Measurements from ENCODE around the gene DPP3. TPM values are rescaled to one million over a fixed set of nuclear protein-coding genes. Genes with fewer than 3 reads are reported as not detected.
A peak's percentile ranks its signal among the peaks of the same experiment; 100 is the strongest.
"Not testable (repeated sequence)": the region's sequence is repeated elsewhere in the genome, so short reads cannot be mapped to it uniquely, and the experiment has no call there.

DPP3 gene
- total and polyA plus RNA-seq, 12 donors = 23.6 to 70.9 (median 33.5) TPM

- WGBS, 4 donors = 86 to 90% (median 89%) methylated on average over 4 of the region's 4 CpGs
- no peak overlapping the region for H3K4me3 ChIP-seq
- DNase-seq = no peak
- intact Hi-C loops (cut with DNase I) = loop anchor here in 1 of 2 donors (10.0 kb wide), 1 partner anchor 57 kb away; the partner anchor contains the start of gene DPP3
- peaks cover 0 to 18% of the 10 kb centered on the region in 2 donors for H3K36me3 ChIP-seq (replicated peaks in 1 of 2)
- peaks cover 10 to 18% of the 10 kb centered on the region in 2 donors for H3K4me1 ChIP-seq (replicated peaks in 1 of 2)
- no peaks in the 10 kb centered on the region for H3K27me3 ChIP-seq
- H3K27ac ChIP-seq = no peak overlapping the region
- no peak for TF ChIP-seq CTCF (IDR thresholded peaks at IDR 0.05)
- no peak for TF ChIP-seq POLR2A (IDR thresholded peaks at IDR 0.05)
- H3K9me3 ChIP-seq (replicated peaks in 1 of 3) = no peaks in the 10 kb centered on the region
These were observed 61.7 kb downstream of the DPP3 start for GRCh38 chr11:66541892-66542291.

- DNase-seq = no peak
- H3K4me1 ChIP-seq (replicated peaks in 1 of 2) = peaks cover 10 to 18% of the 10 kb centered on the region in 2 donors
- no peak overlapping the region for H3K27ac ChIP-seq
- TF ChIP-seq CTCF (IDR thresholded peaks at IDR 0.05) = no peak
- TF ChIP-seq POLR2A (IDR thresholded peaks at IDR 0.05) = no peak
- peaks cover 0 to 18% of the 10 kb centered on the region in 2 donors for H3K36me3 ChIP-seq (replicated peaks in 1 of 2)
- intact Hi-C loops (cut with DNase I) = loop anchor here in 1 of 2 donors (10.0 kb wide), 1 partner anchor 58 kb away; the partner anchor contains the start of gene DPP3
- H3K27me3 ChIP-seq = no peaks in the 10 kb centered on the region
- H3K9me3 ChIP-seq (replicated peaks in 1 of 3) = no peaks in the 10 kb centered on the region
- WGBS, 4 donors = 85 to 89% (median 86%) methylated on average over 10 of the region's 10 CpGs
- H3K4me3 ChIP-seq = no peak overlapping the region
These were observed 62.1 kb downstream of the DPP3 start for GRCh38 chr11:66542362-66542761.

GRCh38 chr11:66543263-66544107, 63.3 kb downstream of the DPP3 start:
- Histone ChIP-seq H3K27ac (peak overlapping the region in 2 of 5 donors; percentile 35 to 49), H3K27me3 (no peaks in the 10 kb centered on the region), H3K4me1 (replicated peaks in 1 of 2) (peaks cover 10 to 18% of the 10 kb centered on the region in 2 donors), H3K9me3 (replicated peaks in 1 of 3) (no peaks in the 10 kb centered on the region), H3K36me3 (replicated peaks in 1 of 2) (peaks cover 0 to 18% of the 10 kb centered on the region in 2 donors), H3K4me3 (no peak overlapping the region)
- 44 to 79% (median 50%) methylated on average over 8 to 26 of the region's 26 CpGs for WGBS, 4 donors
- DNase-seq = peak in 6 of 7 donors; percentile 36 to 85 (median 46)
- TF ChIP-seq CTCF (IDR thresholded peaks at IDR 0.05) (peak in 3 of 6 experiments; percentile 15 to 46 (median 45)), POLR2A (IDR thresholded peaks at IDR 0.05) (no peak)
- intact Hi-C loops (cut with DNase I) = loop anchor here in 1 of 2 donors (10.0 kb wide), 1 partner anchor 59 kb away; the partner anchor contains the start of gene DPP3

- DNase-seq; H3K27ac ChIP-seq; H3K36me3 ChIP-seq (replicated peaks in 1 of 2); H3K9me3 ChIP-seq (replicated peaks in 1 of 3); H3K27me3 ChIP-seq: not testable (repeated sequence)
- intact Hi-C loops (cut with DNase I) = loop anchor here in 1 of 2 donors (10.0 kb wide), 1 partner anchor 60 kb away; the partner anchor contains the start of gene DPP3
- Histone ChIP-seq H3K4me3 (peak overlapping the region in 1 of 4 donors; percentile 77), H3K4me1 (replicated peaks in 1 of 2) (peaks cover 10 to 18% of the 10 kb centered on the region in 2 donors)
- WGBS, 4 donors = 64 to 79% (median 71%) methylated on average over 14 of the region's 14 CpGs
These were observed 64.7 kb downstream of the DPP3 start for GRCh38 chr11:66544952-66545351.

Measured in adrenal gland (tissue), 12 donors.